GM18951 (cell line): ENCODE results near the gene CLIP4.

Source experiments
- POLR2A ChIP-seq: IDR thresholded peaks from 4 replicates; pipeline ENCODE4 v1.6.1; 2011; ENCODE audit warnings: mild to moderate bottlenecking; ENCODE audit not compliant: insufficient read length, insufficient read depth; ENCODE audit errors: extremely low read depth
- in situ Hi-C: fragments of 300-500 bp; cut with MboI; formaldehyde crosslinking; loops from one replicate; pipeline ENCODE4 v1.12.0; 2022; ENCODE audit warnings: low sequenced_read_pairs, mixed read lengths, inconsistent platforms; ENCODE audit not compliant: unreplicated experiment

CLIP4 gene

GRCh38 chr2:29129586-29130281 lies 14.5 kb downstream of the CLIP4 start:
- no peak for TF ChIP-seq POLR2A
- in situ Hi-C loops, result no loop called here

- no peak for TF ChIP-seq POLR2A
- in situ Hi-C loops, result no loop called here
Measured at GRCh38 chr2:29130295-29130694, 15.1 kb downstream of the CLIP4 start.

DNA sequence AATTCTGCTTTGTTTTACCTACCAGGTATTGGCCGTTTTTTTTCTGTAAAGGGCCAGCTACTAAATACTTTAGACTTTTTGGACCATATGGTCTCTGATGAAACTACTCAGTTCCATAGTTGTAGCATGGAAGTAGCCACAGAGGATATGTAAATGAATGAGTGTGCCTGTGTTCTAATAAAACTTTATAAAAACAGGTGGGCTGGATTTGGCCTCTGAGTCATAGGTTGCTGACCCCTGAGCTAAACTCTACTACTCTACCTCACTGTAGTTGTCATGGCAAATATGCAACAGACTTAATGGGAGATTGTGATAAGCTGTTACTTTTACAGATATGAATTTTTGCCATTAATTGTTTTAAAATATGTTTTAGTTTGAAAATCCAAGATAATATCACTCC lies 19.7 kb downstream of the CLIP4 start:
- in situ Hi-C loops, result no loop called here
- TF ChIP-seq POLR2A, result no peak

DNA sequence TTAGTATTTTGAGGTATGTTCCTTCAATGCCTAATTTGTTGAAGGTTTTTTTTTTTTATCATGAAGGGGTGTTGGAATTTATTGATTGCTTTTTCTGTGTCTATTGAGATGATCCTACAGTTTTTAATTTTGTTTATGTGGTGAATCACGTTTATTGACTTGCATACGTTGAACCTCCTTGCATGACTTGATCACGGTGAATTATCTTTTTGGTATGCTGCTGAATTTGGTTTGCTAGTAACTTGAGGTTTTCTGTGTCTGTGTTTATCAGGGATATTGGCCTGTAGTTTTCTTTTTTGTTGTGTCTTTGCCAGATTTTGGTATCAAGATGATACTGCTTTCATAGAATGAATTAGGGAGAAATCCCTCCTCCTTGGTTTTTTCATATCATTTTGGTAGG lies 23.9 kb downstream of the CLIP4 start:
- in situ Hi-C loops, result no loop called here
- no peak for TF ChIP-seq POLR2A

GRCh38 chr2:29139731-29140130 lies 24.5 kb downstream of the CLIP4 start:
- TF ChIP-seq POLR2A, result no peak
- in situ Hi-C loops, result no loop called here

GRCh38 chr2:29143657-29144056 lies 28.4 kb downstream of the CLIP4 start:
- in situ Hi-C loops, result no loop called here
- no peak for TF ChIP-seq POLR2A

- no peak for TF ChIP-seq POLR2A
- in situ Hi-C loops, result no loop called here
Measured at GRCh38 chr2:29146197-29146596, 31.0 kb downstream of the CLIP4 start.

DNA sequence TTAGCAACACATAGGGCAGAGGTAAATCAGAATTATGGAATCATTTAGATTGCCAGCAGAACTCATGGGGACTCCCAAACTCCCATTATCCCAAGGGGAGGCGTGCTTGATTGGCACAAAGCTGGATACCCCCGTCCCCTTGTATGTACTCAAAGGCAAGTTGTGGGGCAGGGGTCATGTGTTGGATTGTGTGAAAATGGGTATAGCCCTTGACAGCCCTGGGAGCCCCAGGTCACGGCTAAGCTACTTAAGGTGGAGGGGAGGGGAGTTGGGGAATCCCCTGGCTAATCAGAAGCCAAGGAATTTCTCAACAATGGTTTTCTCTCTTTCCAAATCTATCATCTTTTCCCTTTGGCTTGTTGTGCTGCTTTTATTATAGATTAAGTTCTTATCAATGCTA lies 32.7 kb downstream of the CLIP4 start:
- in situ Hi-C loops, result no loop called here
- no peak for TF ChIP-seq POLR2A

DNA sequence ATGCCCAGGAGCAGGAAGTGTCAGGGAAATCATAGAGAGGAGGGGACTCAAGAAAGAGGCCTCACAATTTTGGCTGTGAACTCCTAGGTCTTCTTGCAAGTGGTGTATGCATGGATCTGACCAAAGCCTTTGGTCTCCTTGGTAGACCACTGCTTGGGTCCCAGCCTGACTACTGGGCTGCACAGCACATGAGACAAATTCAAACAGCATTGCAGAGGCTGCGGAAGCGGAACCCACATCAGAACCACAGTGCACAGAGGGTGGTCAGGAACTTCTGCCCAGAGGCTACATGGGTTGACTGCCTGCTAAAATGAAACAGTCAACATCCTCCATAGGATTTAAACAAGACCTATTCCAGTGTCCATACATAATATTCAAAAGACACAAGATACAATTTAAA lies 39.4 kb downstream of the CLIP4 start:
- in situ Hi-C loops, result no loop called here
- TF ChIP-seq POLR2A, result no peak

DNA sequence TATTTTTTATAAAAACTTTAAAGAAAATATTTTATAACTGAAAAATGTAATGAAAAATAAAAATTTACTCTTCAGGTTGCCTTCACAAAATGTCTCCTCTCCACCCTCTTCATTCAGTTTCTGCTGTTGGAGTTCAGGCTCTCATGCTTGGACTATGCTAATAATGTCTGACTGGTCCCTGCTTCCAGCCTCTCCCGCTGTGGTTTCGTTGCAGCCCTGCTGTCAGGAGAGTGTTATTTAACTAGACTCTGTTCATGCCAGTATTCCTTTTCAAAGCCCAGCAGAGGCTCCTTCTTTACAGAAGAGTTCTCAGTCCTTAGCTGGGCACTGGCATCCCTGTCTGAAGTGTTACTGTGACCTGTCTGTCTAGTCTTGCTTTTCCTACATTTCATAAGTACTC lies 40.4 kb downstream of the CLIP4 start:
- in situ Hi-C loops, result no loop called here
- TF ChIP-seq POLR2A, result no peak

GRCh38 chr2:29157131-29157530 lies 41.9 kb downstream of the CLIP4 start:
- in situ Hi-C loops, result no loop called here
- TF ChIP-seq POLR2A, result no peak

- no peak for TF ChIP-seq POLR2A
- in situ Hi-C loops, result no loop called here
Measured at GRCh38 chr2:29159125-29159524, 43.9 kb downstream of the CLIP4 start.

- in situ Hi-C loops, result no loop called here
- no peak for TF ChIP-seq POLR2A
Measured at GRCh38 chr2:29160184-29160583, 45.0 kb downstream of the CLIP4 start.

DNA sequence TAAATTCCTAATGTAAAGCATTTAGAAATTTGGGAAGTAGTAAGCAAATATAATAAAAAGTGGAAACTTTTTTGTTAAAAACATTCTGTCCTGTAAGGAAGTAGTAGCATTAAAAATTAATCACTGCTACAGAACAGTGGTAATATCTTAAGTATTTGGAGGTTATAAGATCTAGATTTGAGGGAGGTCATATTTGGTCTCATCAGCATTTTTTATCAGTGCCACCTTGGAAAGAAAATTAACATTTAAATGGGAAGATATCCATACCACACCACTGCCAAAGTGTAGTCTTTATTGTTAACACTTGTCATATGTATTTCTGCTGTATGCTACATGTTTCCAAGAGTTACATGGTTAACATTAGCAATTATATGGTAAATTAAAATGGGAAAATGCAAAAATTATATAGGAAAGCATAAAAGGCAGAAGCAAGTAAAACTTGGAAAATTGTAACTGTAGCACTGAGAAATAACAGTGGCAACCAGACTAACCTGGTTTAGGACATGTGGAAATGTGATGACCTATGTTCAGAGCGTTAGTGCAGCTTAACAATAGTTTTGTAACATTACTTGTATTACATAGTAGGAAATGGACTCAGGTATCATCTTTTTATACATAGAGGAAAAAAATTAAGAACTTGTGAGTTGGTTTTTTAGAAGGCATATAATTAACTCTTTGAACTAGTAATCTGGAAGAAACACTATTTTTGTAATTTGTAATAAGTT lies 47.2 kb downstream of the CLIP4 start:
- in situ Hi-C loops, result no loop called here
- TF ChIP-seq POLR2A, result no peak

- no peak for TF ChIP-seq POLR2A
- in situ Hi-C loops, result no loop called here
Measured at GRCh38 chr2:29164091-29164846, 49.1 kb downstream of the CLIP4 start.
